Keratinocyte (primary cell): ENCODE results near the gene NAT10. TPM values are rescaled to one million over a fixed set of nuclear protein-coding genes. Genes with fewer than 3 reads are reported as not detected.

ENCODE experiments used
- DNase-seq: peaks from one replicate; pipeline ENCODE4 v3.0.0-alpha.2; 2011; ENCODE audit warnings: low read depth, missing footprints, low spot score
- FAIRE-seq: peaks from 2 replicates; lab custom pipeline; 2011; peaks lifted over from hg19 to GRCh38; lab: Jason Lieb, UNC
- H2AFZ ChIP-seq: 2 replicates; pipeline ENCODE4 v1.6.0; 2012; ENCODE audit warnings: low read length, control low read depth, inconsistent platforms; ENCODE audit not compliant: control insufficient read depth
- H3K27ac ChIP-seq: 2 replicates; pipeline ENCODE4 v1.5.1; 2011; ENCODE audit warnings: low read length; ENCODE audit not compliant: control insufficient read depth, insufficient read depth
- H3K27me3 ChIP-seq: 3 replicates; pipeline ENCODE4 v1.6.0; 2011; ENCODE audit warnings: low read length; ENCODE audit not compliant: control insufficient read depth, insufficient read depth; ENCODE audit errors: extremely low read depth
- H3K36me3 ChIP-seq, 2 experiments: 2 replicates in 1 of 2; 3 replicates in 1 of 2; pipeline ENCODE4 v1.5.1; 2011; ENCODE audit warnings: low read length in 2 of 2, mild to moderate bottlenecking in 1 of 2; ENCODE audit not compliant: control insufficient read depth in 2 of 2, insufficient read depth in 2 of 2; ENCODE audit errors: extremely low read depth in 1 of 2
- H3K4me1 ChIP-seq: 3 replicates; pipeline ENCODE4 v1.5.1; 2011; ENCODE audit warnings: low read length; ENCODE audit not compliant: control insufficient read depth, insufficient read depth; ENCODE audit errors: extremely low read depth
- H3K4me2 ChIP-seq: 3 replicates; pipeline ENCODE4 v1.6.0; 2011; ENCODE audit warnings: low read depth, low read length; ENCODE audit not compliant: control insufficient read depth, insufficient read depth; ENCODE audit errors: extremely low read depth
- H3K4me3 ChIP-seq, 3 experiments: fragments of 200-600 bp in 1 of 3; sonication (generic) in 1 of 3; 2 replicates in 2 of 3; 3 replicates in 1 of 3; pipeline ENCODE4 v1.5.1; 2011 to 2016; ENCODE audit warnings: low read length in 3 of 3, mild to moderate bottlenecking in 3 of 3, control low read depth in 2 of 3, inconsistent platforms in 1 of 3, low read depth in 1 of 3, mixed read lengths in 1 of 3, mixed run types in 1 of 3, moderate library complexity in 1 of 3; ENCODE audit not compliant: control insufficient read depth in 2 of 3, insufficient read depth in 2 of 3; ENCODE audit errors: extremely low read depth in 1 of 3
- H3K79me2 ChIP-seq: 2 replicates; pipeline ENCODE4 v1.6.0; 2012; ENCODE audit warnings: low read length; ENCODE audit not compliant: control insufficient read depth, insufficient read depth
- H3K9ac ChIP-seq: 3 replicates; pipeline ENCODE4 v1.6.0; 2011; ENCODE audit warnings: low read length; ENCODE audit not compliant: control insufficient read depth, insufficient read depth; ENCODE audit errors: extremely low read depth
- H3K9me1 ChIP-seq: 3 replicates; pipeline ENCODE4 v1.6.0; 2011; ENCODE audit warnings: low read length; ENCODE audit not compliant: control insufficient read depth, insufficient read depth; ENCODE audit errors: extremely low read depth
- H3K9me3 ChIP-seq: 2 replicates; pipeline ENCODE4 v1.5.1; 2012; ENCODE audit warnings: low read depth, low read length; ENCODE audit not compliant: control insufficient read depth
- H4K20me1 ChIP-seq: 3 replicates; pipeline ENCODE4 v1.6.0; 2011; ENCODE audit warnings: low read length; ENCODE audit not compliant: control insufficient read depth, insufficient read depth; ENCODE audit errors: extremely low read depth
- CTCF ChIP-seq, 3 experiments: IDR thresholded peaks in 1 of 3; conservative IDR thresholded peaks in 1 of 3; optimal IDR thresholded peaks in 1 of 3; 2 replicates in 2 of 3; 3 replicates in 1 of 3; pipeline versions ENCODE3 to v1.5.1; 2011; ENCODE audit warnings: low read length in 3 of 3, mild to moderate bottlenecking in 3 of 3, moderate library complexity in 2 of 3, control low read depth in 1 of 3, inconsistent platforms in 1 of 3; ENCODE audit not compliant: insufficient read depth in 2 of 3; ENCODE audit errors: extremely low read depth in 1 of 3
- EZH2 ChIP-seq: IDR thresholded peaks from one replicate; pipeline ENCODE4 v1.6.1; 2012; ENCODE audit warnings: inconsistent platforms, mild to moderate bottlenecking, low read length, moderate library complexity
- dilution Hi-C: fragments of 300-500 bp; cut with MboI; formaldehyde crosslinking; loops from one replicate; pipeline ENCODE4 v1.7.0; 2020; ENCODE audit warnings: low sequenced_read_pairs; ENCODE audit not compliant: extremely low pct_ligation_motif_present
- polyA plus RNA-seq, 5 experiments: library from polyadenylated mRNA; depleted of rRNA in 3 of 5; stranded (reverse) in 3 of 5; stranded (forward) in 1 of 5; unstranded in 1 of 5; fragments of >200 nt; gene quantifications; 1 replicate in 1 of 5; 2 replicates in 3 of 5; 3 replicates in 1 of 5; pipeline versions ENCODE4 v1.2.1 to v1.2.3, GENCODE V29; 2011 to 2012; ENCODE audit warnings: missing spikeins in 2 of 5, low read depth in 1 of 5, low replicate concordance in 1 of 5

NAT10 gene
- polyA plus RNA-seq, 1 donor (not counting 4 experiments of a cell fraction or from before 2014, with no cell fraction given) = 44.0 TPM

DNA sequence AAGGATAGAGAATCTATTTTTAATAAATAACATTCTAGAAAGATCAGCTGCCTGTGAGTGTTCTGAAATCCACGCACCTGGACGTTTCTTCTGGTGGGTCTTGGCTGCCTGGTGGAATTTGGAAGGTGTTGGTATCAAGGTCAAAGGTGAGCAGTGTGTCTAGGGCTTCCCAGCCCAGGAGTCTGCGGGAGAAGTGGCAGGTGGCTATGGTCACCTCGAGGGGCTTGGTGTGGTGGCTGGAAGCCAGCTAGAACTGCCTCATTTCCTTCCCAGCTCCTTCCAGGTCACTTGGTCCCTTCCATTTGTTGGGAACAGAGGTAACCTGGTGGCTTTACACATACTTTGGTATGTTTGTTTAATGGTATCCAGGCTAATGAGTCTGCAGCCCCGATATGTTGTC lies 41.4 kb downstream of the NAT10 start:
- H3K9ac ChIP-seq = no peak overlapping the region
- H3K9me1 ChIP-seq = no peaks in the 10 kb centered on the region
- H3K9me3 ChIP-seq = no peaks in the 10 kb centered on the region
- peaks cover 45 to 61% of the 10 kb centered on the region in 2 experiments for H3K36me3 ChIP-seq
- H3K4me1 ChIP-seq = no peaks in the 10 kb centered on the region
- H4K20me1 ChIP-seq = no peaks in the 10 kb centered on the region
- H3K27ac ChIP-seq = no peak overlapping the region
- no peak for TF ChIP-seq CTCF (optimal IDR thresholded peaks at IDR 0.05 in 1 of 3, IDR thresholded peaks at IDR 0.05 in 1 of 3, conservative IDR thresholded peaks at IDR 0.05 in 1 of 3; ENCODE audit: extremely low read depth in 1 of 3, insufficient read depth in 2 of 3, low read length in 3 of 3)
- no peak for TF ChIP-seq EZH2
- no peak overlapping the region for H3K4me3 ChIP-seq
- no peak for DNase-seq
- no peak overlapping the region for H3K4me2 ChIP-seq
- H2AFZ ChIP-seq = no peak overlapping the region
- dilution Hi-C loops = no loop called here
- FAIRE-seq = no peak
- H3K79me2 ChIP-seq = no peaks in the 10 kb centered on the region
- H3K27me3 ChIP-seq = no peaks in the 10 kb centered on the region

- Histone ChIP-seq H4K20me1 (no peaks in the 10 kb centered on the region), H3K4me1 (no peaks in the 10 kb centered on the region), H3K4me2 (no peak overlapping the region), H3K9me1 (no peaks in the 10 kb centered on the region), H3K79me2 (no peaks in the 10 kb centered on the region), H3K4me3 (no peak overlapping the region), H2AFZ (no peak overlapping the region), H3K27me3 (no peaks in the 10 kb centered on the region), H3K36me3 (peaks cover 48 to 58% of the 10 kb centered on the region in 2 experiments), H3K9ac (no peak overlapping the region), H3K9me3 (no peaks in the 10 kb centered on the region), H3K27ac (no peak overlapping the region)
- dilution Hi-C loops = no loop called here
- FAIRE-seq (no peak), DNase-seq (no peak)
- TF ChIP-seq CTCF (optimal IDR thresholded peaks at IDR 0.05 in 1 of 3, IDR thresholded peaks at IDR 0.05 in 1 of 3, conservative IDR thresholded peaks at IDR 0.05 in 1 of 3; ENCODE audit: extremely low read depth in 1 of 3, insufficient read depth in 2 of 3, low read length in 3 of 3) (no peak), EZH2 (no peak)
Observed at GRCh38 chr11:34147581-34147980, 42.2 kb downstream of the NAT10 start.
